Fibroblast of villous mesenchyme (primary cell): Measurements from ENCODE around the gene FOLR3. TPM values are rescaled to one million over a fixed set of nuclear protein-coding genes. Genes with fewer than 3 reads are reported as not detected.
"Not testable (repeated sequence)": the region's sequence is repeated elsewhere in the genome, so short reads cannot be mapped to it uniquely, and the experiment has no call there.

Experiments
- DNase-seq: peaks from one replicate; pipeline ENCODE4 v3.0.0-alpha.2; 2010; ENCODE audit warnings: low read depth
- H3K4me3 ChIP-seq: 2 replicates; pipeline ENCODE4 v1.5.1; 2011; ENCODE audit warnings: low read depth, mild to moderate bottlenecking, low read length
- total RNA-seq: library from RNA; depleted of rRNA; stranded (reverse); fragments of >200 nt; gene quantifications from 2 replicates; pipeline ENCODE4 v1.2.3, GENCODE V29; 2012
- TF ChIP-seq, protein P1 (sequence below): IDR thresholded peaks from 2 replicates; pipeline ENCODE4 v1.5.1; 2012; ENCODE audit warnings: low read depth, mild to moderate bottlenecking, low read length; ENCODE audit not compliant: insufficient read depth

Gene FOLR3
- total RNA-seq, 1 donor, result 2.6 TPM

- peak; percentile 86 for DNase-seq
- TF ChIP-seq, protein P1, sequence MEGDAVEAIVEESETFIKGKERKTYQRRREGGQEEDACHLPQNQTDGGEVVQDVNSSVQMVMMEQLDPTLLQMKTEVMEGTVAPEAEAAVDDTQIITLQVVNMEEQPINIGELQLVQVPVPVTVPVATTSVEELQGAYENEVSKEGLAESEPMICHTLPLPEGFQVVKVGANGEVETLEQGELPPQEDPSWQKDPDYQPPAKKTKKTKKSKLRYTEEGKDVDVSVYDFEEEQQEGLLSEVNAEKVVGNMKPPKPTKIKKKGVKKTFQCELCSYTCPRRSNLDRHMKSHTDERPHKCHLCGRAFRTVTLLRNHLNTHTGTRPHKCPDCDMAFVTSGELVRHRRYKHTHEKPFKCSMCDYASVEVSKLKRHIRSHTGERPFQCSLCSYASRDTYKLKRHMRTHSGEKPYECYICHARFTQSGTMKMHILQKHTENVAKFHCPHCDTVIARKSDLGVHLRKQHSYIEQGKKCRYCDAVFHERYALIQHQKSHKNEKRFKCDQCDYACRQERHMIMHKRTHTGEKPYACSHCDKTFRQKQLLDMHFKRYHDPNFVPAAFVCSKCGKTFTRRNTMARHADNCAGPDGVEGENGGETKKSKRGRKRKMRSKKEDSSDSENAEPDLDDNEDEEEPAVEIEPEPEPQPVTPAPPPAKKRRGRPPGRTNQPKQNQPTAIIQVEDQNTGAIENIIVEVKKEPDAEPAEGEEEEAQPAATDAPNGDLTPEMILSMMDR, result no peak
- no peak overlapping the region for H3K4me3 ChIP-seq
Observed at GRCh38 chr11:72144807-72145565, 9.5 kb downstream of the FOLR3 start.

GRCh38 chr11:72146625-72147024 is 11.1 kb downstream of the FOLR3 start:
- DNase-seq, result no peak
- TF ChIP-seq, protein P1, result no peak
- no peak overlapping the region for H3K4me3 ChIP-seq

DNA sequence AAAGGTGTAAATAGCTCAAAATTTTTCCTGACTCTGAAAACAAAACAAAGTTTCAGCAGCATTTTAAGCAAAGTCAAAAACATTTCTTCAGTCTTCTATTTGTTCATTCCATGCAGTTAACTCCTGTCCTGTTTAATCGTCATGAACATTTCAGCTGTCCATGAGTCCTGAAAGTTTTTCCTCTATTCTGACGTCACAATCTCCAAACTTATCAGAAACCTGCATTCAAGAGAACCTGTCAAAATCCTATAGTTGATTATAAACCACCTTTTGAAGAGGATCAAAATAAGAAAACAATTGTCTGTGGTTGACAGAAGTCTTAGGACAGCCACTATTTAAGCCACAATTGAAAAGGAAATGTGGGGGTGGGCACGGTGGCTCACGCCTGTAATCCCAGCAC is 15.4 kb downstream of the FOLR3 start:
- TF ChIP-seq, protein P1, result no peak
- no peak for DNase-seq
- H3K4me3 ChIP-seq, result no peak overlapping the region

DNA sequence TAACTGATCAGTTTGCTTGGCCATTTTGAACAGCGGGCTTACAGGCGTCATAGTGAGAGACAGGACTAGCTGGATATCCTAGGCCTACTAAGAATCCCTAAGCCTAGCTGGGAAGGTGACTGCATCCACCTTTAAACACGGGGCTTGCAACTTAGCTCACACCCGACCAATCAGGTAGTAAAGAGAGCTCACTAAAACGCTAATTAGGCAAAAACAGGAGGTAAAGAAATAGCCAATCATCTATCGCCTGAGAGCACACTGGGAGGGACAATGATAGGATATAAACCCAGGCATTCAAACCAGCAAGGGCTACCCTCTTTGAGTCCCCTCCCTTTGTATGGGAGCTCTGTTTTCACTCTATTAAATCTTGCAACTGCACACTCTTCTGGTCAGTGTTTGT is 18.3 kb downstream of the FOLR3 start:
- not testable (repeated sequence) for DNase-seq, H3K4me3 ChIP-seq

- TF ChIP-seq, protein P1, result no peak
- no peak for DNase-seq
- no peak overlapping the region for H3K4me3 ChIP-seq
Observed at GRCh38 chr11:72154816-72155215, 19.3 kb downstream of the FOLR3 start.

DNA sequence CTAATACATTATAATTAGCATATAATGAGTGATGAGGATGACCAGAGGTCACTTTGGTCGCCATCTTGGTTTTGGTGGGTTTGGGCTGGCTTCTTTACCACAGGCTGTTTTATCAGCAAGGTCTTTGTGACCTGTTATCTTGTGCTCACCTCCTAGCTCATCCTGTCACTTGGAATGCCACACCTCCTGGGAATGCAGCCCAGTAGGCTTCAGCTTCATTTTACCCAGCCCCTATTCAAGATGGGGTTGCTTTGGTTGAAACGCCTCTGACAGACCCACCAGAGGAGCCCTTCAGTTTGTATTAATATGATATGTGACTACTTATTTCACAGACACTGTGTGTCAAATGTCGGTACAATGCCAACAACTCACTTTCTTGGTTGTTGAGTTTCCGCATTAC is 20.2 kb downstream of the FOLR3 start:
- TF ChIP-seq, protein P1, result no peak
- H3K4me3 ChIP-seq, result no peak overlapping the region
- DNase-seq, result no peak

DNA sequence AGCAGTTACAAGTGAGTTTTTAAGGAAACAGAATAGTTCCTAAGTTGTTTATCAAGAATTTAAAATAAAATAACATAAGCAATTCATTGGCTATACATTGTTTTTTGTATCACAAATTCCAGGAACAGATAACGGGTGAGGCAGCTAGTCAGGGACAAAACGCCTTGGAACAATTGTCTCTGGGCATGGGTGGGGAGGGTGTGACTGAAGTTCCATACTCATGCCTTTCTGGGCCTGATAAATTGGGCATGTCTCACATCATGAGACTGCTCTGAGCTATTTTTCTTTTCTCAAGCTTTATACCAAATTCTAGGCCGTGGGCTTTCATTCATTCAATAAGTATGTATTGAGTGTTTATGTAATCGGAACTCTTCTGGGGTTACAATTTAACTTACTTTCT is 21.6 kb downstream of the FOLR3 start:
- H3K4me3 ChIP-seq, result no peak overlapping the region
- TF ChIP-seq, protein P1, result no peak
- no peak for DNase-seq
